HL-60 (cell line): ENCODE results near the gene FUT8.

Experiments
- DNase-seq, 2 experiments: peaks; one replicate each; pipeline ENCODE4 v3.0.0-alpha.2; 2010 to 2020; ENCODE audit warnings: low read depth in 1 of 2, low spot score in 1 of 2
- H3K27ac ChIP-seq: fragments of 250-450 bp; sonication (Bioruptor Pico); replicated peaks from 2 replicates; pipeline ENCODE4 v1.5.1; 2020; ENCODE audit warnings: mild to moderate bottlenecking, moderate library complexity
- H3K27me3 ChIP-seq: fragments of 250-450 bp; sonication (Bioruptor Pico); 2 replicates; pipeline ENCODE4 v1.5.1; 2021; ENCODE audit warnings: mild to moderate bottlenecking, moderate library complexity; ENCODE audit not compliant: insufficient read depth, poor library complexity, severe bottlenecking
- H3K4me3 ChIP-seq: replicated peaks from 2 replicates; pipeline ENCODE4 v1.5.1; 2011; ENCODE audit warnings: mild to moderate bottlenecking, control low read depth, low read length; ENCODE audit not compliant: insufficient read depth
- GABPA ChIP-seq: IDR thresholded peaks from 2 replicates; pipeline ENCODE4 v1.6.1; 2012; ENCODE audit warnings: low read depth
- POLR2AphosphoS5 ChIP-seq: IDR thresholded peaks from 2 replicates; pipeline ENCODE4 v1.6.1; 2012; ENCODE audit warnings: low read depth
- SPI1 ChIP-seq: IDR thresholded peaks from 2 replicates; pipeline ENCODE4 v1.6.1; 2012; ENCODE audit warnings: low read depth, mild to moderate bottlenecking, borderline replicate concordance
- TF ChIP-seq, protein P1 (sequence below): IDR thresholded peaks from 2 replicates; pipeline ENCODE4 v1.6.1; 2012; ENCODE audit warnings: low read depth; ENCODE audit not compliant: insufficient replicate concordance
- TF ChIP-seq, protein P2 (sequence below): IDR thresholded peaks from one replicate; pipeline ENCODE4 v1.5.1; 2011; ENCODE audit warnings: low read length, control low read depth, inconsistent platforms; ENCODE audit not compliant: insufficient read depth

Gene FUT8

DNA sequence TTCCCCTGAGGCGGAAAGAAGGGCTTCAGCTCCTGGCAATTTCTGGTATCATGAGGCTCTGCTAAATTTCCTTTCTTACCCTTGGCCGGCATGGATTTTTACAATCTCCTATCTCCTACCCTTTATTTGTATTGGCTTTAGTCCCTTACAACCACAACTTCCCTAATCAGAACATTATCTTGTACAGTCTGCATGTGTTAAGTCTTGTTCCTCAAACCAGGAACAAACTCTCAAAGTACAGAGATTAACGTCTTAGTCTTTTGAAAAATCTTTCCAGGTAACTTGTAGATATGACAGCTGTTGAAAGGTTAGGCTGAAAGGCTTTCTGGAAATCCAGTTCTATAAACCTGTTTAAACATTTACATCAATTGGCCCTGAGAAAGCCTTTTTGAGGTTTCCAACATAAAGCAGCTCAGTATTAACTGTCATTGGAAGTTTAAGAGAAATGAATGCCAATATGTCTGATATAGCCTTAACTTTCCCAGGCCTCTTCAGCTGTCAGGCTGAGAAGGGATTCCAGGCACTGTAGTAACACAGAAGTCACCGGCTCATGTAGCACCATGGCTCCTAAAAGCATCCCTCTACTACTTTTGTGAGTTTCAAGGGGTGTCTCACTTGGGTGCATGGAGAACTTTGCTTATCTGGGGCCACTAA is 360.5 kb downstream of the FUT8 start:
- Histone ChIP-seq H3K27ac (no peak overlapping the region), H3K4me3 (no peak overlapping the region), H3K27me3 (no peaks in the 10 kb centered on the region)
- TF ChIP-seq, protein P1, sequence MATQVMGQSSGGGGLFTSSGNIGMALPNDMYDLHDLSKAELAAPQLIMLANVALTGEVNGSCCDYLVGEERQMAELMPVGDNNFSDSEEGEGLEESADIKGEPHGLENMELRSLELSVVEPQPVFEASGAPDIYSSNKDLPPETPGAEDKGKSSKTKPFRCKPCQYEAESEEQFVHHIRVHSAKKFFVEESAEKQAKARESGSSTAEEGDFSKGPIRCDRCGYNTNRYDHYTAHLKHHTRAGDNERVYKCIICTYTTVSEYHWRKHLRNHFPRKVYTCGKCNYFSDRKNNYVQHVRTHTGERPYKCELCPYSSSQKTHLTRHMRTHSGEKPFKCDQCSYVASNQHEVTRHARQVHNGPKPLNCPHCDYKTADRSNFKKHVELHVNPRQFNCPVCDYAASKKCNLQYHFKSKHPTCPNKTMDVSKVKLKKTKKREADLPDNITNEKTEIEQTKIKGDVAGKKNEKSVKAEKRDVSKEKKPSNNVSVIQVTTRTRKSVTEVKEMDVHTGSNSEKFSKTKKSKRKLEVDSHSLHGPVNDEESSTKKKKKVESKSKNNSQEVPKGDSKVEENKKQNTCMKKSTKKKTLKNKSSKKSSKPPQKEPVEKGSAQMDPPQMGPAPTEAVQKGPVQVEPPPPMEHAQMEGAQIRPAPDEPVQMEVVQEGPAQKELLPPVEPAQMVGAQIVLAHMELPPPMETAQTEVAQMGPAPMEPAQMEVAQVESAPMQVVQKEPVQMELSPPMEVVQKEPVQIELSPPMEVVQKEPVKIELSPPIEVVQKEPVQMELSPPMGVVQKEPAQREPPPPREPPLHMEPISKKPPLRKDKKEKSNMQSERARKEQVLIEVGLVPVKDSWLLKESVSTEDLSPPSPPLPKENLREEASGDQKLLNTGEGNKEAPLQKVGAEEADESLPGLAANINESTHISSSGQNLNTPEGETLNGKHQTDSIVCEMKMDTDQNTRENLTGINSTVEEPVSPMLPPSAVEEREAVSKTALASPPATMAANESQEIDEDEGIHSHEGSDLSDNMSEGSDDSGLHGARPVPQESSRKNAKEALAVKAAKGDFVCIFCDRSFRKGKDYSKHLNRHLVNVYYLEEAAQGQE = no peak
- TF ChIP-seq, protein P2, sequence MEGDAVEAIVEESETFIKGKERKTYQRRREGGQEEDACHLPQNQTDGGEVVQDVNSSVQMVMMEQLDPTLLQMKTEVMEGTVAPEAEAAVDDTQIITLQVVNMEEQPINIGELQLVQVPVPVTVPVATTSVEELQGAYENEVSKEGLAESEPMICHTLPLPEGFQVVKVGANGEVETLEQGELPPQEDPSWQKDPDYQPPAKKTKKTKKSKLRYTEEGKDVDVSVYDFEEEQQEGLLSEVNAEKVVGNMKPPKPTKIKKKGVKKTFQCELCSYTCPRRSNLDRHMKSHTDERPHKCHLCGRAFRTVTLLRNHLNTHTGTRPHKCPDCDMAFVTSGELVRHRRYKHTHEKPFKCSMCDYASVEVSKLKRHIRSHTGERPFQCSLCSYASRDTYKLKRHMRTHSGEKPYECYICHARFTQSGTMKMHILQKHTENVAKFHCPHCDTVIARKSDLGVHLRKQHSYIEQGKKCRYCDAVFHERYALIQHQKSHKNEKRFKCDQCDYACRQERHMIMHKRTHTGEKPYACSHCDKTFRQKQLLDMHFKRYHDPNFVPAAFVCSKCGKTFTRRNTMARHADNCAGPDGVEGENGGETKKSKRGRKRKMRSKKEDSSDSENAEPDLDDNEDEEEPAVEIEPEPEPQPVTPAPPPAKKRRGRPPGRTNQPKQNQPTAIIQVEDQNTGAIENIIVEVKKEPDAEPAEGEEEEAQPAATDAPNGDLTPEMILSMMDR = no peak
- TF ChIP-seq GABPA (no peak), POLR2AphosphoS5 (no peak), SPI1 (no peak)
- DNase-seq = no peak

DNA sequence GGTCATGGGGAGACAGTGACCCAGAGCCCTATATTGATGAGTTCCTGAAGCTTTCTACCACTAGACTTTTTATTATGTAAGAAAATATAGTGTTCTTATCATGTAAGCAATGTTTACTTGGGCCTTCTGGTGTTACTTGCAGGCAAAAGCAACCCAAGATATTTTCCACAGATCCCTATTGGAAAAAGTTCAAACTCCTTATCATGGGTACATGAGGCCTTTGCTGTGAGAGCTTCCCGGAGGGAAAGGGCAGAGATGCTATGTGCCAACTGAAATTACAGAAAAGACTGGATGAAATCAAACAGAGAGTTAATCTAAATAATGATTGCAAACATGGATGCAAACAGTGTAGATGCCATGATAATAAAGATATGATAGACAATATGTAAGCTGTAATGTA is 361.5 kb downstream of the FUT8 start:
- DNase-seq = no peak
- Histone ChIP-seq H3K27me3 (no peaks in the 10 kb centered on the region), H3K27ac (no peak overlapping the region), H3K4me3 (no peak overlapping the region)
- TF ChIP-seq POLR2AphosphoS5 (no peak), GABPA (no peak), SPI1 (no peak)
- TF ChIP-seq, protein P2 = no peak
- TF ChIP-seq, protein P1 = no peak

DNA sequence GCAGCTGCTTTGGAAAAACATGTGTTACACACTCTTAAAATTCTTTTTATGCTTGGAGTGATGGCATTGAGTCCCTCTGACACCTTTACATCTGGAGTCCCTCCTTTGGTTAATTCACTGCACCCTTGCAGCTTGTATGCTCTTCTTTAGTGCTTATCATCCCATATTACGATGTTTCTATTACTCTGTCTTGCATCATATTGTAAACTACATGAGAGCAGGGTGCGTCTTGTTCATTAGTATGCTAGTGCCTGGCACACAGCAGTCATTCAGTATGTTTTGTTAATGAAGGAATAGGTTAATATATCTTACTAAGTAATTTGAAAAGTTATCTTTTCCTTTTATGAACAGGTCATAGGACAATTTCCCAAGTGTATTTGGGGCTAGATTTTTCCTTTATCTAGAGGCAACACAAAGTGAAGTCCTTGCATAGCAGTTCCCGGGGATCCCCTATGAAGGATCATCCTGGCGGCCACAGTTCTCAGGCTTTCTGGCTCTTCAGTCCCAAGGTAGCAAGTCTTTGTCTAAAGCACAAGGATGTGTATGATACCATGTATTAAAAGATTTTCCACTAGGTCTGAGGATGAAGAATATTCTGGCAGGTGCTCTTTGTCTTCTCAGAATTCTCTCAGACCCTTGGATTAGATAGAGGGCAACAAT is 363.8 kb downstream of the FUT8 start:
- no peak overlapping the region for H3K4me3 ChIP-seq
- no peak overlapping the region for H3K27ac ChIP-seq
- no peak for DNase-seq
- no peaks in the 10 kb centered on the region for H3K27me3 ChIP-seq
- TF ChIP-seq, protein P1 = no peak
- TF ChIP-seq GABPA (no peak), POLR2AphosphoS5 (no peak), SPI1 (no peak)
- TF ChIP-seq, protein P2 = no peak
